ENCODE results near the gene SOX15.
A peak's percentile ranks its signal among the peaks of the same experiment; 100 is the strongest.
"Not testable (repeated sequence)": the region's sequence is repeated elsewhere in the genome, so short reads cannot be mapped to it uniquely, and the experiment has no call there.

The SOX15 gene

GRCh38 chr17:7606280-7606679 is 16.4 kb upstream of the SOX15 start:
- no peak for DNase-seq

- DNase-seq, result not testable (repeated sequence)
Measured at GRCh38 chr17:7597561-7597960, 7.7 kb upstream of the SOX15 start.

- no peak for DNase-seq
Measured at GRCh38 chr17:7593296-7593695, 3.4 kb upstream of the SOX15 start.

GRCh38 chr17:7592422-7593021 is 2.6 kb upstream of the SOX15 start:
- no peak for DNase-seq

GRCh38 chr17:7591596-7591995 is 1.7 kb upstream of the SOX15 start:
- DNase-seq, result no peak

- no peak for DNase-seq
Measured at GRCh38 chr17:7590743-7591142, 849 bp upstream of the SOX15 start.

GRCh38 chr17:7589204-7589868 is 558 bp downstream of the SOX15 start:
- DNase-seq, result peak; percentile 82

GRCh38 chr17:7588553-7589203 is 1.2 kb downstream of the SOX15 start:
- DNase-seq, result no peak

GRCh38 chr17:7587420-7588151 is 2.3 kb downstream of the SOX15 start:
- no peak for DNase-seq

- no peak for DNase-seq
Measured at GRCh38 chr17:7586673-7587419, 3.0 kb downstream of the SOX15 start.

- peak; percentile 99 for DNase-seq
Measured at GRCh38 chr17:7583253-7584109, 6.4 kb downstream of the SOX15 start, which contains the start of gene MPDU1. TSS of gene MPDU1 (plus strand) at chr17:7583852. CDS start at chr17:7583863, 11 bp downstream.

GRCh38 chr17:7582396-7583252 is 7.3 kb downstream of the SOX15 start:
- DNase-seq, result no peak

GRCh38 chr17:7580604-7581575 is 9.0 kb downstream of the SOX15 start:
- DNase-seq, result no peak

- DNase-seq, result no peak
Measured at GRCh38 chr17:7579834-7580603, 9.9 kb downstream of the SOX15 start.

GRCh38 chr17:7579001-7579833 is 10.7 kb downstream of the SOX15 start, which contains the start of gene CD68:
TSS of gene CD68 (plus strand) at chr17:7579638. CDS start at chr17:7579678, 40 bp downstream.
- peak; percentile 63 for DNase-seq

GRCh38 chr17:7577327-7578199 is 12.3 kb downstream of the SOX15 start:
- DNase-seq, result no peak
